IPS-NIHi7 (cell line): ENCODE measurements around the gene PBXIP1.

Source experiments
- DNase-seq: peaks from one replicate; pipeline ENCODE4 v3.0.0; 2012; ENCODE audit warnings: mixed read lengths; ENCODE audit errors: extremely low spot score

Gene PBXIP1

DNA sequence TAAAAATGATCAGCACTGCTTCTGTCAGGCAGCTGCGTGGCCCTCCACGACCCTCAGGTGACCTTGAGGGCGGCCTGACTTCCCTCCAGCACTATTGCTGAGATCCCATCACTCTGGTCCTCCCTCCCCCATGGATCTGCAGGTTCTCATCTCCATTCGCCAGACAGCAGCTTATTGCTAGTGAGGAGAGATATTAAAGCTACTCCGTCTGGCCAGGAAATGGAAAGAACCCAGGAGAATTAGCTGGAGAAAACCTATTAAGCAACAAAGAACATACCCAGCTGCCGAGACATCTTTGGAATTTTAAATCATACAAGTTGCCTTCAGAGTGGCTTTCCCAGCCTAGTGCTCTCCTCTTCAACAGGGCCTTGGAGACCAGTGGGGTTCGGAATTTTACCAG, 60.1 kb downstream of the PBXIP1 start:
- no peak for DNase-seq
